Panc1 (cell line): ENCODE measurements around the gene TBX18.

ENCODE experiments used
- POLR2AphosphoS5 ChIP-seq: IDR thresholded peaks from 2 replicates; pipeline ENCODE4 v1.6.1; 2012; ENCODE audit warnings: mild to moderate bottlenecking, low read depth, low read length, moderate library complexity
- SIN3A ChIP-seq: IDR thresholded peaks from 2 replicates; pipeline ENCODE4 v1.6.1; 2012; ENCODE audit warnings: low read depth, mild to moderate bottlenecking, low read length, moderate library complexity, borderline replicate concordance; ENCODE audit not compliant: insufficient read depth
- TCF7L2 ChIP-seq: IDR thresholded peaks from 2 replicates; pipeline ENCODE4 v1.6.1; 2011; ENCODE audit warnings: mild to moderate bottlenecking, low read depth, low read length, inconsistent platforms
- TF ChIP-seq, protein P1 (sequence below): fragments of 450-650 bp; IDR thresholded peaks from 2 replicates; pipeline ENCODE4 v1.5.1; 2017; ENCODE audit warnings: mild to moderate bottlenecking
- TF ChIP-seq, protein P2 (sequence below), 2 experiments: IDR thresholded peaks; 2 replicates each; pipeline ENCODE4 v1.6.1; 2011 to 2012; ENCODE audit warnings: low read depth in 2 of 2, control low read depth in 1 of 2, low read length in 1 of 2, mild to moderate bottlenecking in 1 of 2, moderate library complexity in 1 of 2; ENCODE audit not compliant: insufficient read depth in 1 of 2

DNA sequence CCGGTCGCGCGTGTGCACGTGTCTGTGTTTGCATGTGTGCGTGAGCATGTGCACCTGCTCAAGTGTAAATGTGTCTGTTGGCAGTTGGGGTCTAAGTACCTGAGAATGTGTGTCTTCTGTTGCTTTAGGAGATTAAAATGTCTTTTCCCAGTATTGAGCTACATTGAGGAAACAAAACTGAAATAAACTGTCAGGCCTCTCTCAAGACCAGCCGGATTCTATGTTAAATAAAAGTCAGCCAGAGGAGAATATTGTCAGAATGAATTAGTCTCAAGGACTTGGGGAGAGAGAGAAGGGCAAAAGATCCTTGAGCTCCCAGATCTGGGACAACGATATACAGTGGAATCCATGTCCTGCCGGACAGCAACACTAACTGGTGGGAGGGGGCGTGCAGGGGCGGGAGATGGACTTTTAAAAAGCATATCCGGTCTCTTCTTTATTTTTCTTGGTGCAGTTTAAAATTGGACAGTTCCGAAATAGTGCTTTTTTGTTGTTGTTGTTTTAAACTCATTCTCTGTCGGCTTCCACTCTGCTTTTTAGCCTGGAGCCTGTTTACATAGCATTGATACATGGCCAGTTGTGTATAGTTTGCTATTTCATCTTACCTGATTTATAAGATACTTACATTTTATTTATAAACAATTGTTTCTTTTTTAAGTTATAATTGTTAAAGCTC lies 3.3 kb upstream of the TBX18 start:
- TF ChIP-seq, protein P1, sequence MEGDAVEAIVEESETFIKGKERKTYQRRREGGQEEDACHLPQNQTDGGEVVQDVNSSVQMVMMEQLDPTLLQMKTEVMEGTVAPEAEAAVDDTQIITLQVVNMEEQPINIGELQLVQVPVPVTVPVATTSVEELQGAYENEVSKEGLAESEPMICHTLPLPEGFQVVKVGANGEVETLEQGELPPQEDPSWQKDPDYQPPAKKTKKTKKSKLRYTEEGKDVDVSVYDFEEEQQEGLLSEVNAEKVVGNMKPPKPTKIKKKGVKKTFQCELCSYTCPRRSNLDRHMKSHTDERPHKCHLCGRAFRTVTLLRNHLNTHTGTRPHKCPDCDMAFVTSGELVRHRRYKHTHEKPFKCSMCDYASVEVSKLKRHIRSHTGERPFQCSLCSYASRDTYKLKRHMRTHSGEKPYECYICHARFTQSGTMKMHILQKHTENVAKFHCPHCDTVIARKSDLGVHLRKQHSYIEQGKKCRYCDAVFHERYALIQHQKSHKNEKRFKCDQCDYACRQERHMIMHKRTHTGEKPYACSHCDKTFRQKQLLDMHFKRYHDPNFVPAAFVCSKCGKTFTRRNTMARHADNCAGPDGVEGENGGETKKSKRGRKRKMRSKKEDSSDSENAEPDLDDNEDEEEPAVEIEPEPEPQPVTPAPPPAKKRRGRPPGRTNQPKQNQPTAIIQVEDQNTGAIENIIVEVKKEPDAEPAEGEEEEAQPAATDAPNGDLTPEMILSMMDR = no peak
- TF ChIP-seq, protein P2, sequence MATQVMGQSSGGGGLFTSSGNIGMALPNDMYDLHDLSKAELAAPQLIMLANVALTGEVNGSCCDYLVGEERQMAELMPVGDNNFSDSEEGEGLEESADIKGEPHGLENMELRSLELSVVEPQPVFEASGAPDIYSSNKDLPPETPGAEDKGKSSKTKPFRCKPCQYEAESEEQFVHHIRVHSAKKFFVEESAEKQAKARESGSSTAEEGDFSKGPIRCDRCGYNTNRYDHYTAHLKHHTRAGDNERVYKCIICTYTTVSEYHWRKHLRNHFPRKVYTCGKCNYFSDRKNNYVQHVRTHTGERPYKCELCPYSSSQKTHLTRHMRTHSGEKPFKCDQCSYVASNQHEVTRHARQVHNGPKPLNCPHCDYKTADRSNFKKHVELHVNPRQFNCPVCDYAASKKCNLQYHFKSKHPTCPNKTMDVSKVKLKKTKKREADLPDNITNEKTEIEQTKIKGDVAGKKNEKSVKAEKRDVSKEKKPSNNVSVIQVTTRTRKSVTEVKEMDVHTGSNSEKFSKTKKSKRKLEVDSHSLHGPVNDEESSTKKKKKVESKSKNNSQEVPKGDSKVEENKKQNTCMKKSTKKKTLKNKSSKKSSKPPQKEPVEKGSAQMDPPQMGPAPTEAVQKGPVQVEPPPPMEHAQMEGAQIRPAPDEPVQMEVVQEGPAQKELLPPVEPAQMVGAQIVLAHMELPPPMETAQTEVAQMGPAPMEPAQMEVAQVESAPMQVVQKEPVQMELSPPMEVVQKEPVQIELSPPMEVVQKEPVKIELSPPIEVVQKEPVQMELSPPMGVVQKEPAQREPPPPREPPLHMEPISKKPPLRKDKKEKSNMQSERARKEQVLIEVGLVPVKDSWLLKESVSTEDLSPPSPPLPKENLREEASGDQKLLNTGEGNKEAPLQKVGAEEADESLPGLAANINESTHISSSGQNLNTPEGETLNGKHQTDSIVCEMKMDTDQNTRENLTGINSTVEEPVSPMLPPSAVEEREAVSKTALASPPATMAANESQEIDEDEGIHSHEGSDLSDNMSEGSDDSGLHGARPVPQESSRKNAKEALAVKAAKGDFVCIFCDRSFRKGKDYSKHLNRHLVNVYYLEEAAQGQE (IDR thresholded peaks at IDR 0.05; ENCODE audit: insufficient read depth in 1 of 2, low read depth in 2 of 2, low read length in 1 of 2) = no peak
- no peak for TF ChIP-seq POLR2AphosphoS5
- TF ChIP-seq SIN3A = no peak
- TF ChIP-seq TCF7L2 = no peak
